ENCODE data around the gene CYSTM1.
A peak's percentile ranks its signal among the peaks of the same experiment; 100 is the strongest.

CYSTM1 gene

DNA sequence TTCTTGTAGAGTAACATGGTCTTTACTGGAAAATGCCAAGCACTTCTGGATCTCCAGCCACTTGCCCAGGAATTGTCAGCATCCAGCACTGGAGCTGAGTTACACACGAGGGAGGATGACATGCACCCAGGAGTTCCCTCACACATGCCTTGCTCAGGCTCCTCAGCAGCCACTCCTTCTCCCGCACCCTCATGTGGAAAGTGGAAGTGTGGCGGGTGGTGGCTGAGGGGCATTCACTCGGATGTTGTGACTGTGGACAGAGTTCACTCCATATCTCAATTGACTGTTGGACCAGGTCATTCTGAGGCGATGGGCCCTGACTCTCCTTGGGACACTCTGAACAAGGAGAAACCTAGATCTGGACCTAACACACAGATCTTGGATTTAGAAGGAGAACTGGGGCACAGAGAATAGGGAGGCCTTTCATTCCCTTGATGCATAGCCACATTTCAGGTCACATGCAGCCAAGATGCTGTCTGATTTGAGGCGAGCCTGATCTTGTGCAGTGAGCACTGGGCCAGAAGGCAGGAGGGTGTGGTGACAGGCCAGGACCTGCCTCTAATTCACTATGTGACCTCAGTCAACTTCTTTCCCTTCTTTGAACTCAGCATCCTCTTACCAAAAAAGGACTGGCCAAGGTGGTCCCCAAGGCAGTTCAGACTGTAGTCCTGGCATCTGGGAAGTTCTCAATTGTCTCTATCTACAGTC lies 62.1 kb downstream of the CYSTM1 start:
- Histone ChIP-seq H3K36me3 (ENCODE audit: control insufficient read depth in 2 of 2, insufficient read depth in 1 of 2, low read length in 2 of 2) (no peaks in the 10 kb centered on the region), H3K27ac (ENCODE audit: extremely low read depth, low read depth, low read length) (no peak overlapping the region), H3K4me1 (ENCODE audit: control insufficient read depth, insufficient read depth, low read length) (peaks cover 14% of the 10 kb centered on the region), H3K4me3 (ENCODE audit: low read depth, low read length) (no peak overlapping the region), H3K9me3 (ENCODE audit: control insufficient read depth, insufficient read depth, low read depth, low read length) (no peaks in the 10 kb centered on the region)
- ChIA-PET POLR2A (no interaction called here), CTCF (interaction anchor here (0.6 to 14.6 kb wide), 4 partner anchors 111 to 483 kb away, joined by 3 to 660 read pairs (median 27); partner anchors contain the start of genes HBEGF and SLC4A9)
- TF ChIP-seq, protein P1, sequence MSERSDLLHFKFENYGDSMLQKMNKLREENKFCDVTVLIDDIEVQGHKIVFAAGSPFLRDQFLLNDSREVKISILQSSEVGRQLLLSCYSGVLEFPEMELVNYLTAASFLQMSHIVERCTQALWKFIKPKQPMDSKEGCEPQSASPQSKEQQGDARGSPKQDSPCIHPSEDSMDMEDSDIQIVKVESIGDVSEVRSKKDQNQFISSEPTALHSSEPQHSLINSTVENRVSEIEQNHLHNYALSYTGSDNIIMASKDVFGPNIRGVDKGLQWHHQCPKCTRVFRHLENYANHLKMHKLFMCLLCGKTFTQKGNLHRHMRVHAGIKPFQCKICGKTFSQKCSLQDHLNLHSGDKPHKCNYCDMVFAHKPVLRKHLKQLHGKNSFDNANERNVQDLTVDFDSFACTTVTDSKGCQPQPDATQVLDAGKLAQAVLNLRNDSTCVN (tag by site-specific recombination; optimal IDR thresholded peaks at IDR 0.05): no peak
- TF ChIP-seq WT1 (tag by site-specific recombination; IDR thresholded peaks at IDR 0.05): no peak
- 0 out of 2 replicates have a peak, but pooled peaks have one; percentile 26 for TF ChIP-seq ZNF600 (tag by site-specific recombination; IDR thresholded peaks at IDR 0.05)

DNA sequence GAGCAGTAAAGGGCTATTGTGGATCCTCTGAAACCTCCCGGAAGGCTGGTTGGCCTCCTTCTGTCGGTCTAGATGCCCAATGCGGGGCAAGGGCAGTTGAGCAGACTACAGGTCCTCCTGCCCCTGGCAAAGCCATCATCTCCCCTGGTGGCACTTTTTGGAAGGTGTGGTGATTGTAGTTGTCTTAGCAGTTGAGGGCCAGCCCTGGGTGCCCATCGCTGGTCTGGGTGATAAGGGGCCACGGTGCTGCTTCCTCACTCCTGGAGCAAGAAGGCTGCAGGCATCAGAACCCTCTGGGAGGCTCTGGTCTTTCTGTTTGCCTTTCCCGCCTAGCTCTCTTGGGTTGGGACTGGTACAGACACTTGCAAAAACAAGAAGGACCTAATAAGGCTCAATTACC lies 63.8 kb downstream of the CYSTM1 start:
- Histone ChIP-seq H3K27ac (ENCODE audit: extremely low read depth, low read depth, low read length) (no peak overlapping the region), H3K36me3 (ENCODE audit: control insufficient read depth in 2 of 2, insufficient read depth in 1 of 2, low read length in 2 of 2) (peaks cover 0 to 10% of the 10 kb centered on the region in 2 experiments; a peak in 1 of 3 replicates), H3K4me1 (ENCODE audit: control insufficient read depth, insufficient read depth, low read length) (peaks cover 14% of the 10 kb centered on the region), H3K9me3 (ENCODE audit: control insufficient read depth, insufficient read depth, low read depth, low read length) (no peaks in the 10 kb centered on the region), H3K4me3 (ENCODE audit: low read depth, low read length) (no peak overlapping the region)
- CTCF ChIA-PET: interaction anchor here (0.6 to 14.6 kb wide), 10 partner anchors 7 to 451 kb away, joined by 3 to 660 read pairs (median 9); partner anchors contain the start of genes HBEGF and SLC4A9
- POLR2A ChIA-PET: no interaction called here
- TF ChIP-seq ZNF555 (tag by site-specific recombination; conservative IDR thresholded peaks at IDR 0.05) (no peak), ZNF677 (tag by site-specific recombination; IDR thresholded peaks at IDR 0.05) (no peak), ZNF48 (tag by site-specific recombination; IDR thresholded peaks at IDR 0.05) (no peak), ZBTB8A (tag by site-specific recombination; IDR thresholded peaks at IDR 0.05) (no peak), MEIS1 (CRISPR knock-in tag; IDR thresholded peaks at IDR 0.05; ENCODE audit: borderline replicate concordance) (no peak), ZSCAN30 (tag by site-specific recombination; IDR thresholded peaks at IDR 0.05) (no peak), ZNF510 (tag by site-specific recombination; IDR thresholded peaks at IDR 0.05; ENCODE audit: insufficient replicate concordance) (no peak), SP7 (tag by site-specific recombination; IDR thresholded peaks at IDR 0.05) (no peak), ZNF548 (tag by site-specific recombination; IDR thresholded peaks at IDR 0.05) (no peak), ZNF354C (tag by site-specific recombination; IDR thresholded peaks at IDR 0.05; ENCODE audit: borderline replicate concordance, low read depth) (no peak)
- TF ChIP-seq, protein P2, sequence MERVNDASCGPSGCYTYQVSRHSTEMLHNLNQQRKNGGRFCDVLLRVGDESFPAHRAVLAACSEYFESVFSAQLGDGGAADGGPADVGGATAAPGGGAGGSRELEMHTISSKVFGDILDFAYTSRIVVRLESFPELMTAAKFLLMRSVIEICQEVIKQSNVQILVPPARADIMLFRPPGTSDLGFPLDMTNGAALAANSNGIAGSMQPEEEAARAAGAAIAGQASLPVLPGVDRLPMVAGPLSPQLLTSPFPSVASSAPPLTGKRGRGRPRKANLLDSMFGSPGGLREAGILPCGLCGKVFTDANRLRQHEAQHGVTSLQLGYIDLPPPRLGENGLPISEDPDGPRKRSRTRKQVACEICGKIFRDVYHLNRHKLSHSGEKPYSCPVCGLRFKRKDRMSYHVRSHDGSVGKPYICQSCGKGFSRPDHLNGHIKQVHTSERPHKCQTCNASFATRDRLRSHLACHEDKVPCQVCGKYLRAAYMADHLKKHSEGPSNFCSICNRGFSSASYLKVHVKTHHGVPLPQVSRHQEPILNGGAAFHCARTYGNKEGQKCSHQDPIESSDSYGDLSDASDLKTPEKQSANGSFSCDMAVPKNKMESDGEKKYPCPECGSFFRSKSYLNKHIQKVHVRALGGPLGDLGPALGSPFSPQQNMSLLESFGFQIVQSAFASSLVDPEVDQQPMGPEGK (tag by site-specific recombination; IDR thresholded peaks at IDR 0.05): no peak
- TF ChIP-seq, protein P3, sequence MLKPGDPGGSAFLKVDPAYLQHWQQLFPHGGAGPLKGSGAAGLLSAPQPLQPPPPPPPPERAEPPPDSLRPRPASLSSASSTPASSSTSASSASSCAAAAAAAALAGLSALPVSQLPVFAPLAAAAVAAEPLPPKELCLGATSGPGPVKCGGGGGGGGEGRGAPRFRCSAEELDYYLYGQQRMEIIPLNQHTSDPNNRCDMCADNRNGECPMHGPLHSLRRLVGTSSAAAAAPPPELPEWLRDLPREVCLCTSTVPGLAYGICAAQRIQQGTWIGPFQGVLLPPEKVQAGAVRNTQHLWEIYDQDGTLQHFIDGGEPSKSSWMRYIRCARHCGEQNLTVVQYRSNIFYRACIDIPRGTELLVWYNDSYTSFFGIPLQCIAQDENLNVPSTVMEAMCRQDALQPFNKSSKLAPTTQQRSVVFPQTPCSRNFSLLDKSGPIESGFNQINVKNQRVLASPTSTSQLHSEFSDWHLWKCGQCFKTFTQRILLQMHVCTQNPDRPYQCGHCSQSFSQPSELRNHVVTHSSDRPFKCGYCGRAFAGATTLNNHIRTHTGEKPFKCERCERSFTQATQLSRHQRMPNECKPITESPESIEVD (tag by site-specific recombination; IDR thresholded peaks at IDR 0.05): no peak
- TF ChIP-seq, protein P4, sequence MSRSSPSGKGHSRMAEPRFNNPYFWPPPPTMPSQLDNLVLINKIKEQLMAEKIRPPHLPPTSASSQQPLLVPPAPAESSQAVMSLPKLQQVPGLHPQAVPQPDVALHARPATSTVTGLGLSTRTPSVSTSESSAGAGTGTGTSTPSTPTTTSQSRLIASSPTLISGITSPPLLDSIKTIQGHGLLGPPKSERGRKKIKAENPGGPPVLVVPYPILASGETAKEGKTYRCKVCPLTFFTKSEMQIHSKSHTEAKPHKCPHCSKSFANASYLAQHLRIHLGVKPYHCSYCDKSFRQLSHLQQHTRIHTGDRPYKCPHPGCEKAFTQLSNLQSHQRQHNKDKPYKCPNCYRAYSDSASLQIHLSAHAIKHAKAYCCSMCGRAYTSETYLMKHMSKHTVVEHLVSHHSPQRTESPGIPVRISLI (tag by site-specific recombination; IDR thresholded peaks at IDR 0.05): no peak
- TF ChIP-seq, protein P5, sequence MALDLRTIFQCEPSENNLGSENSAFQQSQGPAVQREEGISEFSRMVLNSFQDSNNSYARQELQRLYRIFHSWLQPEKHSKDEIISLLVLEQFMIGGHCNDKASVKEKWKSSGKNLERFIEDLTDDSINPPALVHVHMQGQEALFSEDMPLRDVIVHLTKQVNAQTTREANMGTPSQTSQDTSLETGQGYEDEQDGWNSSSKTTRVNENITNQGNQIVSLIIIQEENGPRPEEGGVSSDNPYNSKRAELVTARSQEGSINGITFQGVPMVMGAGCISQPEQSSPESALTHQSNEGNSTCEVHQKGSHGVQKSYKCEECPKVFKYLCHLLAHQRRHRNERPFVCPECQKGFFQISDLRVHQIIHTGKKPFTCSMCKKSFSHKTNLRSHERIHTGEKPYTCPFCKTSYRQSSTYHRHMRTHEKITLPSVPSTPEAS (tag by site-specific recombination; IDR thresholded peaks at IDR 0.05): no peak
- TF ChIP-seq, protein P6, sequence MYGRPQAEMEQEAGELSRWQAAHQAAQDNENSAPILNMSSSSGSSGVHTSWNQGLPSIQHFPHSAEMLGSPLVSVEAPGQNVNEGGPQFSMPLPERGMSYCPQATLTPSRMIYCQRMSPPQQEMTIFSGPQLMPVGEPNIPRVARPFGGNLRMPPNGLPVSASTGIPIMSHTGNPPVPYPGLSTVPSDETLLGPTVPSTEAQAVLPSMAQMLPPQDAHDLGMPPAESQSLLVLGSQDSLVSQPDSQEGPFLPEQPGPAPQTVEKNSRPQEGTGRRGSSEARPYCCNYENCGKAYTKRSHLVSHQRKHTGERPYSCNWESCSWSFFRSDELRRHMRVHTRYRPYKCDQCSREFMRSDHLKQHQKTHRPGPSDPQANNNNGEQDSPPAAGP (tag by site-specific recombination; IDR thresholded peaks at IDR 0.05): no peak
